Measurements from ENCODE around the gene PLEKHN1.
"Not testable (repeated sequence)": the region's sequence is repeated elsewhere in the genome, so short reads cannot be mapped to it uniquely, and the experiment has no call there.

The PLEKHN1 gene

DNA sequence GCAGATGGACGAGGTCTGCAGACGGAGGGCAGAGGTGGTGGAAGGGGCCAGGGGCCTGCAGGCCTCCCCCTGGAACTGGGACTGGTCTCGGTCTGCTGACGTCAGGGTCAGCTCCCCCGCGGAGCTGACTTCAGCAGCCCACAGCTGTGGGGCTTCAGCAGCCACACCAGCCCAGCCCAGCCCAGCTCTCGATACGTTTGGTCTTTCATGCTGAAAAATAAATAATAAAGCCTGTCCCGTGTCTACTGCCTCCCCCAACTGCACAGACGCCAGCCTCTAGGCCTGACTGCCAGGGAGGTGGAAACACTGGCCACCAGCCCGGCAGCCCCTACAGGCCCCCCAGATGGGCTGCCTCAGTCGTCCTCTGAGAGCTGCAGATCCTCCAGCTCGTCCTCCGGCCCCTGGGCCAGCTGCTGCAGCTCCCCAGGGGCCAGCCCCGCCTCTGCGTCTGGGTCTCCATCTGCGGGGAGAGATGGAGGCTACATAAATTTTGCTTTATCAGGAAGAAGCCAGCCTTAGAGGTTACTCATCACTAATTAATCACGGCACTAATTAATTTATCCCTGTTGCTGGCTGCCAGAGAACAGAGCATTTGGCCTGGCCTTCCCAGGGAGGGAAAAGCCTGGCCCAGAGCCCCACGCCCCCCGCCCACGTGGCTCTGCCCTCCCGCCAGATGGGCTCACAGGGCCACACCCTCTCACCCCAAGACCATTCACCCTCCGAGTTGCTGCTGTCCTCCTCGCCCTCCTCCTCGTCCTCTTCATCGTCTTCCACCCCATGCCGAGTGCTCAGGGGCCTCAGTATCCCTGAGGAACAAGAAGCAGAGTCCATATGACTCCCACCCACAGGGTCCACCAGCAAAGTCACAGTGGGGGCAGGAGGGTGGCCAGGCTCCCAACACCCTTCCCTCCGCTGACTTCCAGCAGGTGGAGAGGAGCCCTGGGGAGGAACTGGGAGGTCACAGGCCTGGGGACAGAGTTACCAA lies 21.6 kb upstream of the PLEKHN1 start:
- TF ChIP-seq, protein P1, sequence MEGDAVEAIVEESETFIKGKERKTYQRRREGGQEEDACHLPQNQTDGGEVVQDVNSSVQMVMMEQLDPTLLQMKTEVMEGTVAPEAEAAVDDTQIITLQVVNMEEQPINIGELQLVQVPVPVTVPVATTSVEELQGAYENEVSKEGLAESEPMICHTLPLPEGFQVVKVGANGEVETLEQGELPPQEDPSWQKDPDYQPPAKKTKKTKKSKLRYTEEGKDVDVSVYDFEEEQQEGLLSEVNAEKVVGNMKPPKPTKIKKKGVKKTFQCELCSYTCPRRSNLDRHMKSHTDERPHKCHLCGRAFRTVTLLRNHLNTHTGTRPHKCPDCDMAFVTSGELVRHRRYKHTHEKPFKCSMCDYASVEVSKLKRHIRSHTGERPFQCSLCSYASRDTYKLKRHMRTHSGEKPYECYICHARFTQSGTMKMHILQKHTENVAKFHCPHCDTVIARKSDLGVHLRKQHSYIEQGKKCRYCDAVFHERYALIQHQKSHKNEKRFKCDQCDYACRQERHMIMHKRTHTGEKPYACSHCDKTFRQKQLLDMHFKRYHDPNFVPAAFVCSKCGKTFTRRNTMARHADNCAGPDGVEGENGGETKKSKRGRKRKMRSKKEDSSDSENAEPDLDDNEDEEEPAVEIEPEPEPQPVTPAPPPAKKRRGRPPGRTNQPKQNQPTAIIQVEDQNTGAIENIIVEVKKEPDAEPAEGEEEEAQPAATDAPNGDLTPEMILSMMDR (IDR thresholded peaks at IDR 0.05), result no peak
- peaks cover 29% of the 10 kb centered on the region for H3K36me3 Mint-ChIP-seq (ENCODE audit: low read depth)
- H3K4me1 Mint-ChIP-seq, result peaks cover 27% of the 10 kb centered on the region
- no peak for DNase-seq
- no peaks in the 10 kb centered on the region for H3K9me3 Mint-ChIP-seq
- no peak overlapping the region for H3K4me3 Mint-ChIP-seq
- H3K27ac Mint-ChIP-seq, result no peak overlapping the region
- H3K27me3 Mint-ChIP-seq (ENCODE audit: low read depth, poor library complexity), result peaks cover 20% of the 10 kb centered on the region

DNA sequence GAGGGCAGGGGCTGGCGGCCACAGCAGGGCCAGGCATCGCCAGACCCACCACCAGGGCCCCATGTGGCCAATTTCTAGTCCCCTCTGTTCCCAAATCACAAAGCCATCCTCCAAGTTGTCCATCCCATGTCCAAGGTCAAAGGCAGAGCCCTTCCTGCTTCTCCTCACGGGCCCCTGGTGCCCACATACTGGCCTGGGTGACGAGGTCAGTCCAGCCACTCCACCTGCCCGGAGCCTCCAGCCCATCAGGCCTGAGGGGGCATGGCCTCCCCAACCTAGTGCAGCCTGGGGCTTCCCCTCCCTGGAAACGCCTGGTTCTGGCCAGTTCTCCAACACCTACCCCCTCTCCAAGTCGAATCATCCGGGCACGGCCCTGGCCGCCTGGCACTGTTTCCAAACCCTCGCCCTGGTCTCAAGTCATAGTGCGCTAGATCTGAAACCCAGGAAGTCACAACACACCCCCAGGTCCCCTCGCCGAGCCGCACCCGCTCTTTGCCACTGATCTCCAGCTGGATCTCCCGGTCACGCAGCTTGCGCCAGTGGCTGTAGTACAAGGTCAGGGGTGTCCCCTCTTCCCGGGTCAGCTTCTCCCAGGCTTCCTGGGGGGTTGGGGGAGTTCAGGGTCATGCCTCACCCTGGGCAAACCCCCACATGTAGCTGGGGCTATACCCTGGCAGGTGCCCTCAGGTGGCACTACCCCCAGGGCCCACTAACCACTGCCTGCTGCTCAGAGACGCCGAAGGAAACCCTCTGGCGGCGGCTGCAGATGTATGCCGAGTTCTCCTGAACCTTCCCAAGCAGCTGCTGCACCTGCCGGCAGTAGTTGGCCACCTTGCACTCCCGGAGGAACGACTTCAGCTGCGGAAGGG lies 20.4 kb upstream of the PLEKHN1 start:
- no peak overlapping the region for H3K27ac Mint-ChIP-seq
- no peak for DNase-seq
- H3K27me3 Mint-ChIP-seq (ENCODE audit: low read depth, poor library complexity), result peaks cover 16% of the 10 kb centered on the region
- no peak overlapping the region for H3K4me3 Mint-ChIP-seq
- peaks cover 41% of the 10 kb centered on the region for H3K36me3 Mint-ChIP-seq (ENCODE audit: low read depth)
- TF ChIP-seq, protein P1 (IDR thresholded peaks at IDR 0.05), result no peak
- H3K9me3 Mint-ChIP-seq, result no peaks in the 10 kb centered on the region
- H3K4me1 Mint-ChIP-seq, result peaks cover 27% of the 10 kb centered on the region

DNA sequence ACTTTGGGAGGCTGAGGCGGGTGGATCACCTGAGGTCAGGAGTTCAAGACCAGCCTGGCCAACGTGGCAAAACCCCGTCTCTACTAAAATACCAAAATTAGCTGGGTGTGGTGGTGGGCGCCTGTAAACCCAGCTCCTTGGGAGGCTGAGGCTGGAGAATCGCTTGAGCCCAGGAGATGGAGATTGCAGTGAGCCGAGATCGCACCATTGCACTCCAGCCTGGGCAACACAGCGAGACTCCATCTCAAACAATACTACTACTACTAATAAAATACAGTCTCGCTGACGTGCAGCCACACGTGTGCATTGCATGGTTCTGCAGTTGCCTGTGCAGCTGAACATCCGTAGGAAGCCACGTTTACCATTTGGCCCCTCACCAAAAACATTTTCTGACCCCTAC lies 19.5 kb upstream of the PLEKHN1 start:
- H3K4me3 Mint-ChIP-seq, DNase-seq, H3K9me3 Mint-ChIP-seq, H3K27ac Mint-ChIP-seq: not testable (repeated sequence)
- Mint-ChIP-seq H3K36me3 (ENCODE audit: low read depth) (peaks cover 47% of the 10 kb centered on the region), H3K4me1 (peaks cover 28% of the 10 kb centered on the region), H3K27me3 (ENCODE audit: low read depth, poor library complexity) (peaks cover 15% of the 10 kb centered on the region)

DNA sequence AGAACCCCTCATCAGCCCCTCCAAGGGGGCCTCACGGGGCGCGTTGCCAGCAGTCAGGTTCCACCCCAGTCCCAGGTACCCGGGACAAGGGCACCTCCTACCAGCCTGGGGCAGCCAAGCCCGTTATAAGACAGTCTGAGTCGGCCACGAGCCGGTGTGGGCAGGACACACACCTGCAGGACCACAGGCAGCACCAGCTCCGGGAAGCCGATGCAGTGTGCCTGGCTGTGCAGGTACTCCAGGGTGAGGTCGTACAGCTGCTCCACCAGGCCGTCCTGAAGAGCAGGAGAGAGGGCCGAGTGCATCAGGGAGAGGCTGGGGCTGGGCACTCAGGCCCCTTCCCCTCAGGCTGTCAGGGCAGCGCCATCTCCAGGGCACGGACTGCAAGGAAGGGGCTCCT lies 18.3 kb upstream of the PLEKHN1 start:
- H3K4me3 Mint-ChIP-seq, result no peak overlapping the region
- H3K27ac Mint-ChIP-seq, result no peak overlapping the region
- H3K9me3 Mint-ChIP-seq, result no peaks in the 10 kb centered on the region
- DNase-seq, result no peak
- peaks cover 28% of the 10 kb centered on the region for H3K4me1 Mint-ChIP-seq
- peaks cover 13% of the 10 kb centered on the region for H3K27me3 Mint-ChIP-seq (ENCODE audit: low read depth, poor library complexity)
- TF ChIP-seq, protein P1 (IDR thresholded peaks at IDR 0.05), result no peak
- H3K36me3 Mint-ChIP-seq (ENCODE audit: low read depth), result peaks cover 47% of the 10 kb centered on the region

DNA sequence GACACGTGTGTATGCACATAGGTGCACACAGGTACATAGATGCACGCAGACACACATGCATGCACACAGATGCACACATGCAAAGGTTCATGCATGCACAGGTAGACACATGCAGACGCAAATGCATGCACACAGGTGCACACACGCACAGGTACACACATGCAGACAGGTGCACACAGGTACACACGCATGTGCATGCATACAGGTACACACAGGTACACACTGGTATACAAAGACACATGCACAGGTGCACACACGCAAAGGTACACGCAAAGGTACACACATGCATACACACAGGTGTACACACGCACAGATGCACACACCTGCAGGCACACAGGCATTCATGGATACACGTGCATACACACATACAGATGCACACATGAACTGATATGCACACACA lies 16.0 kb upstream of the PLEKHN1 start:
- Mint-ChIP-seq H3K4me1 (peaks cover 13% of the 10 kb centered on the region), H3K4me3 (no peak overlapping the region), H3K27ac (no peak overlapping the region), H3K27me3 (ENCODE audit: low read depth, poor library complexity) (no peaks in the 10 kb centered on the region), H3K36me3 (ENCODE audit: low read depth) (peaks cover 56% of the 10 kb centered on the region), H3K9me3 (no peaks in the 10 kb centered on the region)
- DNase-seq, result no peak
- TF ChIP-seq, protein P1 (IDR thresholded peaks at IDR 0.05), result no peak

DNA sequence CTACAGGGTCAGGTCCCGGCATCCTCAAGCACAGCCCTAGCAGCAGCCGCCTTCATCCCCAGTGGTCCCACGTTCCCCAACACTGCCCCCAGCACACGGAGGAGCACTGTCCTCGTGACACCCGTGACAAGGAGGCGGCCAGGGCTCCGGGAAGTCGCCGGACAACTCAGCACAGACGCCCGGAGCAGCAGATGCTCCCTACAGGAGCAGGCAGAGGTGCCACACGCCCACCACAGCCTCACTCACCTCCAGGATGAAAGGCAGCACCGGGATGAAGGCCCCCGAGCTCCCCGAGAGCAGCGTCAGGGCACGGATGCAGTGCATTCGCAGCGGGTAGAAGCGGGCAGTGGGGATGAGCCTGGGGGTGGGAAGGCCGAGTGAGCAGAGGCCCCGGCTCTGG lies 15.4 kb upstream of the PLEKHN1 start:
- Mint-ChIP-seq H3K9me3 (no peaks in the 10 kb centered on the region), H3K27me3 (ENCODE audit: low read depth, poor library complexity) (no peaks in the 10 kb centered on the region), H3K4me3 (no peak overlapping the region)

More for the DNA sequence above, 15.4 kb upstream of the PLEKHN1 start:
- DNase-seq, result no peak
- H3K27ac Mint-ChIP-seq, result no peak overlapping the region
- peaks cover 6% of the 10 kb centered on the region for H3K4me1 Mint-ChIP-seq
- peaks cover 53% of the 10 kb centered on the region for H3K36me3 Mint-ChIP-seq (ENCODE audit: low read depth)
- TF ChIP-seq, protein P1 (IDR thresholded peaks at IDR 0.05), result no peak

Data from nephron progenitor cell (in vitro differentiated cells).